ENCODE data around the gene SETD7.

The SETD7 gene

DNA sequence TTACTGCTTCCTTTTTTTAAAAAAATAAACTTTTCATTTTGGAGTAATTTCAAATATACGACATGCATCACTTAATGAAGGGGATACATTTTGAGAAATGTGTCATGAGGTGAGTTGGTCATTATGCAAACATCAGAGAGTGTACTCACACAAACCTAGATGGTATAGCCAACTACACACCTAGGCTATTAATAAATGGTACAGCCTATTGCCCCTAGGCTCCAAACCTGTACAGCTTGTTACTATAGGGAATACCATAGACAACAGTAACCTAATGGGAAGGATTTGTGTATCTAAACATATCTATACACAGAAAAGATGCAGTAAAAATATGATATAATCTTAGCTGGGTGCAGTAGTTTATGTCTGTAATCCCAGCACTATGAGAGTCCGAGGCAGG lies 29.1 kb downstream of the SETD7 start:
- no peak overlapping the region for H3K9ac ChIP-seq (ENCODE audit: low read length)
- no peak overlapping the region for H3K27ac ChIP-seq (ENCODE audit: low read length)
- TF ChIP-seq EZH2phosphoT487 (IDR thresholded peaks at IDR 0.05; ENCODE audit: low read length) (no peak), EZH2 (optimal IDR thresholded peaks at IDR 0.05; ENCODE audit: low read depth, low read length) (no peak)
- TF ChIP-seq, protein P1, sequence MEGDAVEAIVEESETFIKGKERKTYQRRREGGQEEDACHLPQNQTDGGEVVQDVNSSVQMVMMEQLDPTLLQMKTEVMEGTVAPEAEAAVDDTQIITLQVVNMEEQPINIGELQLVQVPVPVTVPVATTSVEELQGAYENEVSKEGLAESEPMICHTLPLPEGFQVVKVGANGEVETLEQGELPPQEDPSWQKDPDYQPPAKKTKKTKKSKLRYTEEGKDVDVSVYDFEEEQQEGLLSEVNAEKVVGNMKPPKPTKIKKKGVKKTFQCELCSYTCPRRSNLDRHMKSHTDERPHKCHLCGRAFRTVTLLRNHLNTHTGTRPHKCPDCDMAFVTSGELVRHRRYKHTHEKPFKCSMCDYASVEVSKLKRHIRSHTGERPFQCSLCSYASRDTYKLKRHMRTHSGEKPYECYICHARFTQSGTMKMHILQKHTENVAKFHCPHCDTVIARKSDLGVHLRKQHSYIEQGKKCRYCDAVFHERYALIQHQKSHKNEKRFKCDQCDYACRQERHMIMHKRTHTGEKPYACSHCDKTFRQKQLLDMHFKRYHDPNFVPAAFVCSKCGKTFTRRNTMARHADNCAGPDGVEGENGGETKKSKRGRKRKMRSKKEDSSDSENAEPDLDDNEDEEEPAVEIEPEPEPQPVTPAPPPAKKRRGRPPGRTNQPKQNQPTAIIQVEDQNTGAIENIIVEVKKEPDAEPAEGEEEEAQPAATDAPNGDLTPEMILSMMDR (IDR thresholded peaks at IDR 0.05; ENCODE audit: low read length) = no peak
- H3K4me2 ChIP-seq (ENCODE audit: low read depth, low read length) = no peak overlapping the region
- peaks cover 24% of the 10 kb centered on the region for H3K4me1 ChIP-seq (ENCODE audit: low read length)
- H3K9me3 ChIP-seq (replicated peaks; ENCODE audit: insufficient read depth, low read length) = no peaks in the 10 kb centered on the region
- peaks cover 9% of the 10 kb centered on the region for H3K79me2 ChIP-seq (ENCODE audit: low read length)
- DNase-seq = no peak
- H2AFZ ChIP-seq (ENCODE audit: low read length) = no peak overlapping the region
- H3K9me2 ChIP-seq (replicated peaks; ENCODE audit: insufficient read depth, low read length) = no peaks in the 10 kb centered on the region
- H3F3A ChIP-seq (ENCODE audit: insufficient read depth, low read length) = no peaks in the 10 kb centered on the region
- peaks cover 8% of the 10 kb centered on the region; the same call in 1 of the 2 replicates for H3K36me3 ChIP-seq (replicated peaks; ENCODE audit: insufficient read depth, low read length)
- H3K27me3 ChIP-seq (replicated peaks; ENCODE audit: insufficient read depth, low read length) = no peaks in the 10 kb centered on the region
- H3K4me3 ChIP-seq (ENCODE audit: low read length) = no peak overlapping the region
- H4K20me1 ChIP-seq (ENCODE audit: insufficient read depth, low read length) = no peaks in the 10 kb centered on the region

DNA sequence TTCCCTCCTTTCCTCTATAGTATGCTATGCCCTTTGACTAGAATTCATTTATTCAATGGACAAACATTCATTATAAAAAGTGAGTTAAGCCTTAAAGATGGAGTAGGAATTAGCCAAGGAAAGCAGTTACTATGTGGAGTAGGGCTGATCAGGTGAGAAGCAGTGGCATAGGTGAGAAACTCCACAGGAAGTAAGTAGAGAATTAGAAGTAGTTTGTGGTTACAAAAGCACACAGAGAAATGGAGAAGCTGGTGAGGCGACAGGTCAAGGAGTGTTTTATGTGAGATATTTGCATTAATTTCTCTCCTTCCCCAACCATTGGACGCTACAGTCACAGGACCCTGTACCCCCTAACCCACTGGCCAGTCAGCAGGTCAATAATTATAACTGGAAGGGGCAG lies 30.6 kb downstream of the SETD7 start:
- no peak overlapping the region for H3K9ac ChIP-seq (ENCODE audit: low read length)
- H3K9me3 ChIP-seq (replicated peaks; ENCODE audit: insufficient read depth, low read length) = no peaks in the 10 kb centered on the region
- no peaks in the 10 kb centered on the region for H4K20me1 ChIP-seq (ENCODE audit: insufficient read depth, low read length)
- no peaks in the 10 kb centered on the region for H3F3A ChIP-seq (ENCODE audit: insufficient read depth, low read length)
- H3K36me3 ChIP-seq (replicated peaks; ENCODE audit: insufficient read depth, low read length) = peaks cover 11% of the 10 kb centered on the region; the same call in 1 of the 2 replicates
- peak overlapping the region; percentile 22; the same call in 1 of the 2 replicates for H3K4me2 ChIP-seq (ENCODE audit: low read depth, low read length)
- no peak overlapping the region for H3K4me3 ChIP-seq (ENCODE audit: low read length)
- no peaks in the 10 kb centered on the region for H3K27me3 ChIP-seq (replicated peaks; ENCODE audit: insufficient read depth, low read length)
- peaks cover 6% of the 10 kb centered on the region; the same call in 1 of the 2 replicates for H3K79me2 ChIP-seq (ENCODE audit: low read length)
- TF ChIP-seq EZH2phosphoT487 (IDR thresholded peaks at IDR 0.05; ENCODE audit: low read length) = no peak
- H3K9me2 ChIP-seq (replicated peaks; ENCODE audit: insufficient read depth, low read length) = no peaks in the 10 kb centered on the region
- no peak overlapping the region for H3K27ac ChIP-seq (ENCODE audit: low read length)
- H3K4me1 ChIP-seq (ENCODE audit: low read length) = peaks cover 24% of the 10 kb centered on the region
- H2AFZ ChIP-seq (ENCODE audit: low read length) = no peak overlapping the region
- DNase-seq = peak; percentile 34

DNA sequence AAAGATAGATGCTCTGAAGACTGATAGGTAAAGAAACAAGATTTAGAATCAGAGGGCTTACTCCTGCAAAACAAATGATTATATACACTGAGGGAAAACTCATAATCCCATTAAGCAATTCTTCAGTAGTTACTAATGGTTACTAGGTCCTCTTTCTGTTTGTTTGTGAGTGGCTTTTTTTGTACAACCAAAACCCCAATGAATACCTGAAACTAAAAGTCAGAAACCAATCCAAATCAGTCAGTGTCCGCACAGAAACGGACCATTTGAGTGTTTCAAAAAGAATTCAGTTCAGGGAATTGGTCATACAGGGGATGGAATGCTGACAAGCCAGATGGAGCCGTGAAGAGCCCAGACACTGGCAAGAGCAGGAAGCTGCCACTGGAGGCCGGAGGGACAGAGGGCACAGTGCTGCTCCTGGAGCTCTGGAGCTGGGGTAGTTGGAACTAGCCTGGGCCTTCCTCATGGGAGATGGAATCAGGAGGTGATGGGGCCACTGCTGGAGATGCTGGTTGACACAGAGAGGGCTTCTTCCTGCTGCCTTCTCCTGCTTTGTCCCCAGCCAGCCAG lies 31.9 kb downstream of the SETD7 start:
- peak overlapping the region; percentile 33; the same call in 1 of the 2 replicates for H3K27ac ChIP-seq (ENCODE audit: low read length)
- no peaks in the 10 kb centered on the region for H3K9me3 ChIP-seq (replicated peaks; ENCODE audit: insufficient read depth, low read length)
- H3K4me2 ChIP-seq (ENCODE audit: low read depth, low read length) = peak overlapping the region; percentile 14; the same call in 1 of the 2 replicates
- no peak overlapping the region for H3K9ac ChIP-seq (ENCODE audit: low read length)
- peaks cover 24% of the 10 kb centered on the region for H3K4me1 ChIP-seq (ENCODE audit: low read length)
- no peak overlapping the region for H3K4me3 ChIP-seq (ENCODE audit: low read length)
- H3K9me2 ChIP-seq (replicated peaks; ENCODE audit: insufficient read depth, low read length) = no peaks in the 10 kb centered on the region
- H4K20me1 ChIP-seq (ENCODE audit: insufficient read depth, low read length) = no peaks in the 10 kb centered on the region
- no peaks in the 10 kb centered on the region for H3K79me2 ChIP-seq (ENCODE audit: low read length)
- no peak overlapping the region for H2AFZ ChIP-seq (ENCODE audit: low read length)
- H3F3A ChIP-seq (ENCODE audit: insufficient read depth, low read length) = no peaks in the 10 kb centered on the region
- TF ChIP-seq, protein P1 (IDR thresholded peaks at IDR 0.05; ENCODE audit: low read length) = no peak
- TF ChIP-seq EZH2phosphoT487 (IDR thresholded peaks at IDR 0.05; ENCODE audit: low read length) (no peak), EZH2 (optimal IDR thresholded peaks at IDR 0.05; ENCODE audit: low read depth, low read length) (no peak)
- no peak for DNase-seq
- peaks cover 13% of the 10 kb centered on the region; the same call in 1 of the 2 replicates for H3K36me3 ChIP-seq (replicated peaks; ENCODE audit: insufficient read depth, low read length)
- no peaks in the 10 kb centered on the region for H3K27me3 ChIP-seq (replicated peaks; ENCODE audit: insufficient read depth, low read length)

DNA sequence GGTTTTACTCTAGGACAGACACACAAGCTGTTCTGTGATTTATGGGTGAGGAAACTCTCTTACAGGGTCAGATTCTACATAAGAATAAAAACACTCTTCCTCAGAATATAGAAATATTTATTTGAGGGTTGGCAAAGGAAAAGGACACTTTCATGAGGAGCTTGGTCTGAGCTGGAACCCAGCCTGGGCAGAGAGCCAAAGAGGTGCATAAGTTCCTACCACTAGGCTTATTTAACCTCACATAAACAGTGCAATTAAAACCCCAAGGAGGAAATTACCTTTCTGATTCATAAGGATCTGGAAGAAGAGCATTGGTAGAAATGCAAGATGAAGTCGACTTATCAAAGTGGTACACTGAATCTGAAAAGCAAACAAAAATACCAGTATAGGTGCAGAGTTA lies 32.9 kb downstream of the SETD7 start:
- Histone ChIP-seq H3K9ac (ENCODE audit: low read length) (no peak overlapping the region), H3K27ac (ENCODE audit: low read length) (no peak overlapping the region), H3K4me2 (ENCODE audit: low read depth, low read length) (no peak overlapping the region), H3F3A (ENCODE audit: insufficient read depth, low read length) (no peaks in the 10 kb centered on the region), H4K20me1 (ENCODE audit: insufficient read depth, low read length) (no peaks in the 10 kb centered on the region), H3K27me3 (replicated peaks; ENCODE audit: insufficient read depth, low read length) (no peaks in the 10 kb centered on the region), H3K4me3 (ENCODE audit: low read length) (no peak overlapping the region), H3K36me3 (replicated peaks; ENCODE audit: insufficient read depth, low read length) (peaks cover 19% of the 10 kb centered on the region; the same call in 1 of the 2 replicates), H2AFZ (ENCODE audit: low read length) (no peak overlapping the region), H3K9me3 (replicated peaks; ENCODE audit: insufficient read depth, low read length) (no peaks in the 10 kb centered on the region), H3K9me2 (replicated peaks; ENCODE audit: insufficient read depth, low read length) (no peaks in the 10 kb centered on the region), H3K79me2 (ENCODE audit: low read length) (no peaks in the 10 kb centered on the region), H3K4me1 (ENCODE audit: low read length) (peaks cover 24% of the 10 kb centered on the region)
- no peak for DNase-seq
- TF ChIP-seq EZH2phosphoT487 (IDR thresholded peaks at IDR 0.05; ENCODE audit: low read length) (no peak), EZH2 (optimal IDR thresholded peaks at IDR 0.05; ENCODE audit: low read depth, low read length) (no peak)
- TF ChIP-seq, protein P1 (IDR thresholded peaks at IDR 0.05; ENCODE audit: low read length) = no peak

Data from MM.1S (cell line).